ENCODE results near the gene BDNF.

- TF ChIP-seq, protein P1, sequence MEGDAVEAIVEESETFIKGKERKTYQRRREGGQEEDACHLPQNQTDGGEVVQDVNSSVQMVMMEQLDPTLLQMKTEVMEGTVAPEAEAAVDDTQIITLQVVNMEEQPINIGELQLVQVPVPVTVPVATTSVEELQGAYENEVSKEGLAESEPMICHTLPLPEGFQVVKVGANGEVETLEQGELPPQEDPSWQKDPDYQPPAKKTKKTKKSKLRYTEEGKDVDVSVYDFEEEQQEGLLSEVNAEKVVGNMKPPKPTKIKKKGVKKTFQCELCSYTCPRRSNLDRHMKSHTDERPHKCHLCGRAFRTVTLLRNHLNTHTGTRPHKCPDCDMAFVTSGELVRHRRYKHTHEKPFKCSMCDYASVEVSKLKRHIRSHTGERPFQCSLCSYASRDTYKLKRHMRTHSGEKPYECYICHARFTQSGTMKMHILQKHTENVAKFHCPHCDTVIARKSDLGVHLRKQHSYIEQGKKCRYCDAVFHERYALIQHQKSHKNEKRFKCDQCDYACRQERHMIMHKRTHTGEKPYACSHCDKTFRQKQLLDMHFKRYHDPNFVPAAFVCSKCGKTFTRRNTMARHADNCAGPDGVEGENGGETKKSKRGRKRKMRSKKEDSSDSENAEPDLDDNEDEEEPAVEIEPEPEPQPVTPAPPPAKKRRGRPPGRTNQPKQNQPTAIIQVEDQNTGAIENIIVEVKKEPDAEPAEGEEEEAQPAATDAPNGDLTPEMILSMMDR (optimal IDR thresholded peaks at IDR 0.05 in 1 of 3, IDR thresholded peaks at IDR 0.05 in 1 of 3, conservative IDR thresholded peaks at IDR 0.05 in 1 of 3; ENCODE audit: extremely low read depth in 1 of 3, insufficient read depth in 2 of 3, low read length in 3 of 3): no peak
- no peak for TF ChIP-seq EZH2 (IDR thresholded peaks at IDR 0.05; ENCODE audit: low read length)
Observed at GRCh38 chr11:27646051-27646818, 54.0 kb downstream of the BDNF start.
